NB4 (cell line): ENCODE results near the gene GCLC.

Experiments used
- MAX ChIP-seq: IDR thresholded peaks from 2 replicates; pipeline ENCODE4 v1.6.1; 2011; ENCODE audit warnings: low read depth, low read length
- MYC ChIP-seq: IDR thresholded peaks from 2 replicates; pipeline ENCODE4 v1.6.1; 2011; ENCODE audit warnings: low read depth, low read length
- POLR2A ChIP-seq: IDR thresholded peaks from 2 replicates; pipeline ENCODE4 v1.6.1; 2011; ENCODE audit warnings: mild to moderate bottlenecking; ENCODE audit not compliant: insufficient read length; ENCODE audit errors: extremely low read depth
- TF ChIP-seq, protein P1 (sequence below): IDR thresholded peaks from one replicate; pipeline ENCODE4 v1.5.1; 2012; ENCODE audit warnings: low read depth, low read length

- no peak for TF ChIP-seq MAX
- TF ChIP-seq, protein P1, sequence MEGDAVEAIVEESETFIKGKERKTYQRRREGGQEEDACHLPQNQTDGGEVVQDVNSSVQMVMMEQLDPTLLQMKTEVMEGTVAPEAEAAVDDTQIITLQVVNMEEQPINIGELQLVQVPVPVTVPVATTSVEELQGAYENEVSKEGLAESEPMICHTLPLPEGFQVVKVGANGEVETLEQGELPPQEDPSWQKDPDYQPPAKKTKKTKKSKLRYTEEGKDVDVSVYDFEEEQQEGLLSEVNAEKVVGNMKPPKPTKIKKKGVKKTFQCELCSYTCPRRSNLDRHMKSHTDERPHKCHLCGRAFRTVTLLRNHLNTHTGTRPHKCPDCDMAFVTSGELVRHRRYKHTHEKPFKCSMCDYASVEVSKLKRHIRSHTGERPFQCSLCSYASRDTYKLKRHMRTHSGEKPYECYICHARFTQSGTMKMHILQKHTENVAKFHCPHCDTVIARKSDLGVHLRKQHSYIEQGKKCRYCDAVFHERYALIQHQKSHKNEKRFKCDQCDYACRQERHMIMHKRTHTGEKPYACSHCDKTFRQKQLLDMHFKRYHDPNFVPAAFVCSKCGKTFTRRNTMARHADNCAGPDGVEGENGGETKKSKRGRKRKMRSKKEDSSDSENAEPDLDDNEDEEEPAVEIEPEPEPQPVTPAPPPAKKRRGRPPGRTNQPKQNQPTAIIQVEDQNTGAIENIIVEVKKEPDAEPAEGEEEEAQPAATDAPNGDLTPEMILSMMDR, result peak; percentile 53
- no peak for TF ChIP-seq MYC
- no peak for TF ChIP-seq POLR2A
Observed at GRCh38 chr6:53492860-53493634, 51.9 kb downstream of the GCLC start.
